Astrocyte of the cerebellum (primary cell): ENCODE results near the gene OSTN.
"Not testable (repeated sequence)": the region's sequence is repeated elsewhere in the genome, so short reads cannot be mapped to it uniquely, and the experiment has no call there.

Experiments
- DNase-seq: peaks from one replicate; pipeline ENCODE4 v3.0.0-alpha.2; 2011; ENCODE audit warnings: low read depth
- H3K4me3 ChIP-seq: 2 replicates; pipeline ENCODE4 v1.5.1; 2011; ENCODE audit warnings: mild to moderate bottlenecking, low read depth, low read length, moderate library complexity
- CTCF ChIP-seq: IDR thresholded peaks from 2 replicates; pipeline ENCODE4 v1.5.1; 2012; ENCODE audit warnings: low read length, low read depth, moderate library complexity, mild to moderate bottlenecking; ENCODE audit errors: missing control alignments
- in situ Hi-C: cut with HindIII; loops from 2 replicates; pipeline ENCODE4 v1.10.0; 2017; ENCODE audit warnings: low sequenced_read_pairs

OSTN gene

GRCh38 chr3:191239407-191240031 is 40.5 kb downstream of the OSTN start:
- no peak overlapping the region for H3K4me3 ChIP-seq
- in situ Hi-C loops, result no loop called here
- no peak for DNase-seq
- no peak for TF ChIP-seq CTCF

- TF ChIP-seq CTCF, result no peak
- in situ Hi-C loops, result no loop called here
These were observed 41.4 kb downstream of the OSTN start for GRCh38 chr3:191240486-191240885.

GRCh38 chr3:191244242-191244867 is 45.3 kb downstream of the OSTN start:
- in situ Hi-C loops, result no loop called here
- TF ChIP-seq CTCF, result no peak
- DNase-seq, result no peak
- no peak overlapping the region for H3K4me3 ChIP-seq

More at GRCh38 chr3:191240486-191240885, 41.4 kb downstream of the OSTN start:
- H3K4me3 ChIP-seq, result no peak overlapping the region
- no peak for DNase-seq

GRCh38 chr3:191246034-191246433 is 47.0 kb downstream of the OSTN start:
- in situ Hi-C loops, DNase-seq, H3K4me3 ChIP-seq: not testable (repeated sequence)

- TF ChIP-seq CTCF, result no peak
- in situ Hi-C loops, result no loop called here
- no peak for DNase-seq
- no peak overlapping the region for H3K4me3 ChIP-seq
These were observed 47.6 kb downstream of the OSTN start for GRCh38 chr3:191246630-191247029.

GRCh38 chr3:191253089-191253799 is 54.2 kb downstream of the OSTN start:
- H3K4me3 ChIP-seq, result no peak overlapping the region

More at GRCh38 chr3:191253089-191253799, 54.2 kb downstream of the OSTN start:
- in situ Hi-C loops, result no loop called here
- TF ChIP-seq CTCF, result no peak
- DNase-seq, result no peak
